ENCODE results near the gene EZH2. TPM values are rescaled to one million over a fixed set of nuclear protein-coding genes. Genes with fewer than 3 reads are reported as not detected.

The EZH2 gene
- total RNA-seq, 1 donor from 2014 or later: 49.6 TPM

DNA sequence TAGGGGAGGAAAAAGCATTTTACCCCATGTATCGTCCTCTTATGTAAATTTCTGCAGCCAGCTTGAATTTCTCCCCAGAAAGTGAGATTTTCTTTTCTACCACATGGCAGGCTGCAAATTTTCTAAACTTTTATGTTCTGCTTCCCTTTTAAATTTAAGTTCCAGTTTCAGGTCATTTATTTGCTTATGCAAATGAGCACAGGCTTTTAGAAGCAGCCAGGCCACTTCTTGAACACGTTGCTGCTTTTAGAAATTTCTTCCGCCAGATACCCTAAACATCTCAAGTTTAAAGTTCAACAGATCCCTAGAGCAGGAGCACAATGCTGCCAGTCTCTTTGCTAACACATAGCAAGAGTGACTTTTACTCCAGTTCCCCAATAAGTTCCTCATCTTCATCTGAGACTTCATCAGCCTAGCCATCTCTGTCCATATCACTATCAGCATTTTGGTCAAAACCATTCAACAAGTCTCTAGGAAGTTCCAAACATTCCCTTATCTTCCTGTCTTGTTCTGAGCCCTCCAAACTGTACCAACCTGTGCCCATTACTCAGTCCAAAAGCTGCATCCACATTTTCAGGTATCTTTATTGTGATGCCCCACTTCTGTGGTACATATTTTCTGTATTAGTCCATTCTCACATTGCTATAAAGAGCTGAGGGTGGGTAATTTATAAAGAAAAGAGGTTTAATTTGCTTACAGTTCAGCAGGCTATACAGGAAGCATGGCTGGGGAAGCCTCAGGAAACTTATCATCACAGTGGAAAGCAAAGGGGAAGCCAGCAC, 16.3 kb downstream of the EZH2 start:
- peaks cover 11% of the 10 kb centered on the region for H3K36me3 Mint-ChIP-seq
- no peak overlapping the region for H3K4me3 Mint-ChIP-seq
- no peaks in the 10 kb centered on the region for H3K27me3 Mint-ChIP-seq
- DNase-seq (ENCODE audit: extremely low spot score, unreplicated experiment): no peak
- H3K27ac Mint-ChIP-seq: no peak overlapping the region
- TF ChIP-seq, protein P1, sequence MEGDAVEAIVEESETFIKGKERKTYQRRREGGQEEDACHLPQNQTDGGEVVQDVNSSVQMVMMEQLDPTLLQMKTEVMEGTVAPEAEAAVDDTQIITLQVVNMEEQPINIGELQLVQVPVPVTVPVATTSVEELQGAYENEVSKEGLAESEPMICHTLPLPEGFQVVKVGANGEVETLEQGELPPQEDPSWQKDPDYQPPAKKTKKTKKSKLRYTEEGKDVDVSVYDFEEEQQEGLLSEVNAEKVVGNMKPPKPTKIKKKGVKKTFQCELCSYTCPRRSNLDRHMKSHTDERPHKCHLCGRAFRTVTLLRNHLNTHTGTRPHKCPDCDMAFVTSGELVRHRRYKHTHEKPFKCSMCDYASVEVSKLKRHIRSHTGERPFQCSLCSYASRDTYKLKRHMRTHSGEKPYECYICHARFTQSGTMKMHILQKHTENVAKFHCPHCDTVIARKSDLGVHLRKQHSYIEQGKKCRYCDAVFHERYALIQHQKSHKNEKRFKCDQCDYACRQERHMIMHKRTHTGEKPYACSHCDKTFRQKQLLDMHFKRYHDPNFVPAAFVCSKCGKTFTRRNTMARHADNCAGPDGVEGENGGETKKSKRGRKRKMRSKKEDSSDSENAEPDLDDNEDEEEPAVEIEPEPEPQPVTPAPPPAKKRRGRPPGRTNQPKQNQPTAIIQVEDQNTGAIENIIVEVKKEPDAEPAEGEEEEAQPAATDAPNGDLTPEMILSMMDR (conservative IDR thresholded peaks at IDR 0.05): no peak
- peaks cover 5% of the 10 kb centered on the region for H3K9me3 Mint-ChIP-seq
- peaks cover 17% of the 10 kb centered on the region for H3K4me1 Mint-ChIP-seq (ENCODE audit: unreplicated experiment)

- Mint-ChIP-seq H3K27me3 (no peaks in the 10 kb centered on the region), H3K9me3 (peaks cover 5% of the 10 kb centered on the region), H3K4me1 (ENCODE audit: unreplicated experiment) (peaks cover 22% of the 10 kb centered on the region), H3K27ac (no peak overlapping the region), H3K36me3 (peaks cover 11% of the 10 kb centered on the region), H3K4me3 (no peak overlapping the region)
- TF ChIP-seq, protein P1 (conservative IDR thresholded peaks at IDR 0.05): no peak
- no peak for DNase-seq (ENCODE audit: extremely low spot score, unreplicated experiment)
These were observed 17.7 kb downstream of the EZH2 start for GRCh38 chr7:148866362-148866761.

GRCh38 chr7:148865283-148865682, 18.8 kb downstream of the EZH2 start:
- H3K27me3 Mint-ChIP-seq: no peaks in the 10 kb centered on the region
- H3K9me3 Mint-ChIP-seq: peaks cover 5% of the 10 kb centered on the region
- no peak for DNase-seq (ENCODE audit: extremely low spot score, unreplicated experiment)
- peak overlapping the region; percentile 52 for H3K27ac Mint-ChIP-seq
- peaks cover 11% of the 10 kb centered on the region for H3K36me3 Mint-ChIP-seq
- H3K4me1 Mint-ChIP-seq (ENCODE audit: unreplicated experiment): peaks cover 22% of the 10 kb centered on the region
- H3K4me3 Mint-ChIP-seq: no peak overlapping the region
- TF ChIP-seq, protein P1 (conservative IDR thresholded peaks at IDR 0.05): no peak

GRCh38 chr7:148863324-148863723, 20.8 kb downstream of the EZH2 start:
- no peak overlapping the region for H3K4me3 Mint-ChIP-seq
- H3K4me1 Mint-ChIP-seq (ENCODE audit: unreplicated experiment): peaks cover 22% of the 10 kb centered on the region
- H3K36me3 Mint-ChIP-seq: peaks cover 9% of the 10 kb centered on the region
- H3K27ac Mint-ChIP-seq: peak overlapping the region; percentile 24
- H3K27me3 Mint-ChIP-seq: no peaks in the 10 kb centered on the region
- H3K9me3 Mint-ChIP-seq: peaks cover 5% of the 10 kb centered on the region
- no peak for DNase-seq (ENCODE audit: extremely low spot score, unreplicated experiment)
- TF ChIP-seq, protein P1 (conservative IDR thresholded peaks at IDR 0.05): no peak

DNA sequence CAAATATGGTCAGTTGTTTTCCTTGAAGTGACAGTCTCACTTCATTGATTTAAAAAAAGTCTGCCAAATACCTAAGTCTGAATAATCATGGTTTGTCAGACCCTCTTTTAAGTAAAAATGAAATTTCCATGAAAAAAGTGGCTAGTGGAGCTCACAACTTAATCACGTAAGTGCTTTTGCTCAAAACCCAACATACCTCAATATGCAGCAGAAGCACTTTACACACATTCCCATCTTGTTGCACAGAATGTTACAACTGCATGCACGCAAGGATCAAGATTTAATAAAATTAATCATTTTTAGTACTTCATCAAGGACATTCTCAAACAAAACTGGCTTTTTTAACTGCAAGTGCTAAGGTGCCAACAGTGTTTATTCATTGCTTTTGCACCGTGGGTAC, 21.6 kb downstream of the EZH2 start:
- Mint-ChIP-seq H3K4me3 (no peak overlapping the region), H3K9me3 (peaks cover under 1% of the 10 kb centered on the region), H3K4me1 (ENCODE audit: unreplicated experiment) (peaks cover 22% of the 10 kb centered on the region), H3K36me3 (peaks cover under 1% of the 10 kb centered on the region), H3K27ac (no peak overlapping the region), H3K27me3 (no peaks in the 10 kb centered on the region)
- TF ChIP-seq, protein P1 (conservative IDR thresholded peaks at IDR 0.05): no peak
- DNase-seq (ENCODE audit: extremely low spot score, unreplicated experiment): no peak

Data from type B pancreatic cell (in vitro differentiated cells).